Pons (tissue), 1 donor: ENCODE measurements around the gene NABP2.
"Not testable (repeated sequence)": the region's sequence is repeated elsewhere in the genome, so short reads cannot be mapped to it uniquely, and the experiment has no call there.

Experiments
- DNase-seq: peaks from one replicate; pipeline ENCODE4 v3.0.0-alpha.2; 2016; ENCODE audit warnings: low spot score

Gene NABP2

DNA sequence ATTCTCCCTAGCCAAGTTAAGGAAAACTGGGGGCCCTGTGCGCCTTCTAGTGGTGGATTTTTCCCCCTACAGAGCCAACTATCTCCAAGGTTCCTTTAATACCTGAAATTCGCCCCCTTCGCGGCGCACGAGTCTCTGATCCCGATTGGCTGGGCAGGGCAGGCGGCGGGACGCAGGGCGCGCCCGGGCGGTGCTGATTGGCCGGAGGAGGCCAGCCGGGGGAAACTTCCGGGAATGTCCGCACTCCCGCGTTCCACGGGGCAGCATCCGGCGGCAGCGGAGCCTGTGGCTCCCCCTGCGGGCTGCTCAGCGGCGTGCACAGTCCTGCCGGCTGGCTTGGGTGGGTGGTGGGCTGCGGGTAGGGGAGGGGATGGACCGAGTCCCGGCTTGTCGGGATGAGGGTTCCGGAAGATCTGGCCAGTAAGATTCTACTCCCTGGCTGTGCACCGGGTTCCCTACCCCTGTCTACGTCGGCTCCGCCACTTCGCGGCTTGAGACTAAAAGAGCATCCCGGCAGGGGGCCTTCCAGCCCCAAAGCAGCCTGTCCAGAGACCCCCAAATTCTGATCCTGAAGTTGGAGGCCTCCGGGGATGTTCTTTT lies at the start of gene NABP2:
NABP2 (plus strand) TSS at position 241 of the 600 bp plus-strand sequence. CDS start 515 bp downstream, outside the sequence.
- DNase-seq = peak; percentile 96

DNA sequence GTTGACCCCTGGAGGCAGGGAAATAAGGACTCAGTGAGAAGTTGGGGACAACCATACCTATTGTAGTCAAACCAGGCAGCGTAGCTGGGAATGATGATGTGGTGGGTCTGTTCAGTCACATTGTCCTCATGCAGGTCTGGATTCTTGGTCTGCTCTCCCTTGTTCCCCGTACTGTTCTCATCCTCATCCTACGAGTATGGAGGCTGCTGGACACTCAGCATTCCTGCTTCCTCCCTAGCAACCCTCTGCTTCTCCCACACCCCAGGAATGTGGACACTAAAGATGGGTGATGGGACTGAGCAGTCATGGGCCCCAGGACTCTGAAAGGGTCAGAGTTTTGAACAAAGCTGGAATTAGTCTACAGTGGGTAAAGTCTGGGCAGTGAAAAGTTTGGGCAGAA lies 45.8 kb upstream of the NABP2 start:
- no peak for DNase-seq

- DNase-seq = no peak
Observed at GRCh38 chr12:56186957-56187356, 37.2 kb upstream of the NABP2 start.

DNA sequence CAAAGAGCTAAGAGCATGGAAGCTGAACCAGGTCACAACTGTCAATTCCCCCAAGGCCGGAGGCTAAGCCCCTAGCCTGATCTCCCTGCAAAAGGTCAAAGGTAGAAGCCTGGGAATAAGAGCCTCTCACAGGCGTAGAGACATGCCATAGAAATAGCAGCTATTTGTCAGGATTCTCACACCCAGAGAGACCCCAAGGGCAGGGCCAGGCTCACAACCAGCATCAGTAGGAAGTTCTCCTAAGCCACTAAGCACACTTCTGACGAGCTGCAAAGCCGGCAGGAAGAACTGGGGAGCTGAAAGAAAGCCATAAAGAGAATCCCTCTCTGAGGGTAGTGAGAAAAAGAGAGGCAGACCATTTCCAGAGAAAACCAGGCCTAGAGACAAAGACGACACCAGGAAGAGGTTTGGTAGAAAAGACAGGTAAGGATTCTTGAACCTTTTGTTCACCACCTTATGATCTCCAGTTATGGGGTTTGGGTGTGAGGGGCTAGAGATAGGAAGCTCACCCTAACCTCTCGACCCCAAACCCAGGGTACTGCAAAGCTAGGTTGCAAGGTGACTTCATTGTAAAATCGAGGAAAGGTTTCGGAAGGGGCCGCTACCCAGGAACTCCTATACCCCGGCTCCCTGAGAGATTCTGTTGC lies 35.9 kb upstream of the NABP2 start:
- DNase-seq = no peak

DNA sequence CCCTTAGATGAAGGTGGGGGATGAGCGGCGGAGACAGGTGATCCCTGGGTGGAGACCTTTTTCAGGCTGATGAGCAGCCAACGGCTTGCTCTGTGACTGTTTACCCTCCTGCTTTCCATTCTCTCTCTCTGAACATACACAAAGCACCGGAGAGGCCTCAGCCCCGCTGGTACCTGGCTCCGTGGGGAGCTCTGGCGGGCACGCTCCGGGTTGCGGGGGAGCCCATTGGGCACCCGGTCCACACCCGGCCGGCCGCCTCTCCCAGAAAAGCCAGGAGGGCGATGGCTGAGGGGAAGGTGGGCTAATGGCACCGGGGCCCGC lies 35.4 kb upstream of the NABP2 start:
- DNase-seq = no peak

GRCh38 chr12:56189099-56189917 lies 34.8 kb upstream of the NABP2 start, which contains the start of gene SMARCC2:
Gene SMARCC2, minus strand, starts transcription at chr12:56189483. Its CDS starts 22 bp downstream, at chr12:56189461.
- DNase-seq = peak; percentile 78

DNA sequence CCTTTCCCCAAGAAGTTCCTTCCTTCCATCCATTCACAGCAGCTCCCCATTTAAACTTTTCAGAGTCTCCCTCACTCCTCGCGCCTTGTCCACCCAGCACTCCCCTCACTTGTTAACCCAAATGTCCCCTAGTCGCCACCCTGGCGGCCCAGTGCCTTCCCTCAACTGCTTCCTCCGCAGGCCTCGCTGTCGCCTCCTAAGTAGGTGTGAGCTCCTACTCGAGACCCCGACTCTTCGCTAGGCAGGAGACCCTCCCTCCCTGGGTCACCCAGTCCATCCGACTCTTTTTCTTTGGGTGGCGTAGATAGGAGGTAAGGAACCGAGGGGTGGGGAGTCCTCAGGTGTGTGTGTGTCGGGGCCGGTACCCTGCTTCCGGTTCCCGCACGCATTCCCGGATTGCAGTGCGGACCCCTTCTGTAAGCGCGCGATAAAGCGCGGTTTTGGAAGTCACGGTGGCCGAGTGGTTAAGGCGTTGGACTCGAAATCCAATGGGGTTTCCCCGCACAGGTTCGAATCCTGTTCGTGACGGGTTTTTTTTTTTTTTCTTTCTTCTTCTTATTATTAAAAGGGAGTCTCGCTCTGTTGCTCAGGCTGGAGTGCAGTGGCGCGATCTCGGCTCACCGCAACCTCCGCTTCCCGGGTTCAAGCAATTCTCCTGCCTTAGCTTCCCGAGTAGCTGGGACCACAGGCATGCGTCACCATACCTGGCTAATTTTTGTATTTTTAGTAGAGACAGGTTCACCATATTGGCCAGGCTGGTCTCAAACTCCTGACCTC lies 34.0 kb upstream of the NABP2 start:
- peak; percentile 80 for DNase-seq

GRCh38 chr12:56190695-56191155 lies 33.4 kb upstream of the NABP2 start:
- peak; percentile 16 for DNase-seq

DNA sequence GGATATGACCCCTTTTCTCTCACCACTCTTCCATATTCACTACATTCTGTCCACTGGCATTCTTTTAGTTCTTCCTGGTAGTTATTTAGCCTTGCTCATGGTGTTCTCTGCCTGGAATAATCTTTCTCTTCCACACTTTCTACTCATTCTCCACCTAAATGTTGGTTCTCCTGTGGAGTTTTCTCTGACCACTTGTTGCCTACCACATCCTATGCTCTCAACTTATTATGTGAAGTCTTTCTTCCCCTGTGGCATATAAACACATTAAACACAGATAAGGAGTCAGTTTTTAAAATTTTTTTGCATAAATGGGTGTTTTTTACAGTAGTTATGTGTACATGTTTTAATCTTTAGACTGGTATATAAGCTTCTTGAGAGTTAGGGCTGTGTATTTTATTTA lies 31.6 kb upstream of the NABP2 start:
- no peak for DNase-seq

DNA sequence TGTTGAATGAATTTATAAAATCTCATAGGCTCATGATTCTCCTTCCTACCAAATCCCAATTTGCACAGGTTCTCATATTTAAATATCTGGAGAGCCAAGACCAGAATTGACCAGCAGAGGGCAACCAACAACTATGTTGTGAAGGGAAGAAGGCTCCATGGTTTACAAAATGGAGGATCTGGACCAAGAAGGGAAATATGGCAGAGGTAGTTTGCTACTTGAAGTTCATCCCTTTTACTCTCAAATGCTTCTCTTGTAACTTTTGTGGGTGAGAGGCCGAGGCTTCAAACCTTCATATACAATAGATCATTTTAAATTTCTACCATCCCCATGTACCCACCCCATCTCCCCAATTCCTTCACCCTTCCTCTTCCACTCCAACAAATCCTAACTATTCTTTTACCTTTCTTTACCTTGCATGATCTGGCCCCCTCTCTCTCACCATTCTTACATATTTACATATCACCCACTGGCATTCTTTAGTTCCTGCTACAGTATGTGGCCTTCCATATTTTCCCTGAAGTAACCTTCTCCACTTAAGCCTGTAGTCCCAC lies 31.0 kb upstream of the NABP2 start:
- peak; percentile 94 for DNase-seq

DNA sequence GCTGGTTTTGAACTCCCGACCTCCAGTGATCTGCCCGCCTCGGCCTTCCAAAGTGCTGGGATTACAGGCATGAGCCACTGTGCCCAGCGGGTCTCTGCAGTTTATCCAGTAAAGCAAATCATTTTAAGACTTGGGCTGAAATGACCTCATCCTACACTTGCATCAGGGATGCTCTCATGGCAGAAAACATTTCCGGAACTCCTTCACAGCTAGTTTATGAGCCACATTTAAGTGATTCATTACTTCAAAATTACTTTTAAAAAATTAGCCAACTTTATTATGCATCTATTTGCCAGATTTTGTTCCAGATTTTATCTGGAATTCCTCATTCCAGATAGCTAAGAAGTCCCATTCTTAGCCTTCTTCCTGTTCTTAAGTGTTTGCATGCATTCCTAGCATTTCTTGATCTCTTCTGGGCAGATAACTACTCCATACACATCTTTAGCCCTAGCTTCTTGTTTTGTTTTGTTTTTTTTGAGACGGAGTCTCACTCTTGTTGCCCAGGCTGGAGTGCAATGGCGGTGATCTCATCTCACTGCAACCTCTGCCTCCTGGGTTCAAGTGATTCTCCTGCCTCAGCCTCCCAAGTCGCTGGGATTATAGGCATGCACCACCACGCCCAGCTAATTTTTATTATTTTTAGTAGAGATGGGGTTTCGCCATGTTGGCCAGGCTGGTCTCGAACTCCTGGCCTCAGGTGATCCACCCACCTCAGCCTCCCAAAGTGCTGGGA lies 27.2 kb upstream of the NABP2 start:
- DNase-seq = not testable (repeated sequence)

DNA sequence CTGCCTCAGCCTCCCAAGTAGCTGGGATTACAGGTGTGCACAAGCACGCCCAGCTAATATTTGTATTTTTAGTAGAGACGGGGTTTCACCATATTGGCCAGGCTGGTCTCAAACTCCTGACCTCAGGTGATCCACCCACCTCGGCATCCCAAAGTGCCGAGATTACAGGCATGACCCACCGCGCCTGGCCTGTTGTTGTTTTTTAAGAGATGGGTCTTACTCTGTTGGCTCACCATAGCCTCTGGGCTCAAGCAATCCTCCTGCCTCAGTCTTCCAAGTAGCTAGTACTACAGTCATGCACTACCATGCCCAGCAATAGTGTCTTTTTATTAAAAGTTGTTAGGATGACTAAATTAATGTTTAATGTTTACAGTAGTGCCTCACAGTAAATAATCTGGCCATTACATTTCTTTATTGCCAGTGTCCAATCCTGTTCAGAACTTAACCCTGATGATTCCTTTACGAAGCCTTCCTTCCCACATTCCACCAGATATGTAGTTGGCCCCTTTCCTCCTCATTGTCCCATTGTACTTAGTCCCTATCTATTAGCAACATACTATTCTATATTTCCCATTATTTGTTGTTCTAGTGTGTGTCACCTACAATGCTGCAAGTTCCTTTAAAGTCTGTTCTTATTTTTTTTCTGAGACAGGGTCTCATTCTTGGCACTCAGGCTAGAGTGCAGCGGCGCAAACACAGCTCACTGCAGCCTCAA lies 26.1 kb upstream of the NABP2 start:
- no peak for DNase-seq

GRCh38 chr12:56198836-56199235 lies 25.3 kb upstream of the NABP2 start:
- DNase-seq = no peak

DNA sequence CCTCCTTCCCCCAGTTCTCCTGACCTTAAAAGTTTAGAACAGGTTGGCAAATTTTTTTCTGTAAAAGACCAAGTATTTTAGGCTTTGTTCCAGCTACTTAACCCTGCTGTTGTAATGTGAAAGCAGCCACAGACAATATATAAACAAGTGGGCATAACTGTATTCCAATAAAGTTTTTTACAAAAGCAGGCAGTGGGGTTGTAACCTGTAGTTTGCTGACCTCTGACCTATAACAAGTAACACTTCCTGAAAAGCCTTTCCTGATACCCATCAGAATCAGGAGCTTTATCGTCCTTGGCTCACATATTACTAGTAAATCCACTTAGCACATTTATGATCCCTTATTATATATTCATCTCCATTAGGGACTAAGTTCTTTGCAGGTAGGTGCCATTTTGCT lies 21.8 kb upstream of the NABP2 start:
- DNase-seq = no peak

DNA sequence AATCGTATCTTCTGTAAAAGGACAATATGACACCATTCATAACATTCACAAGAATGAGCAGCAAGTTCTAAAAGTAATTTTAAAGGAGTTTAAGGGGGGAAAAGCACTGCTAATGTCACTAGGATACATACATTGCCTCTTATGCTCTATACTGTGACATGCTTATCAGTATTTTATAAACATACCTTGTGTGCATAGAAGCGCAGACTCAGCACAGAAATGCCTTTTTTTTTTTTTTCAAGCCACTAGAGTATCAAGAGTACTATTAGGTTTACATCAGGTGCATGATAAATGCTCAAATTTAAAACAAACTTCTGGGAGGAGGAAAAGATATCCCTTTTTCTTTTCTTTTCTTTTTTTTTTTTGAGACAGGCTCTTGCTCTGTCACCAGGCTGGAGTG lies 21.3 kb upstream of the NABP2 start:
- no peak for DNase-seq

GRCh38 chr12:56204275-56204674 lies 19.9 kb upstream of the NABP2 start:
- no peak for DNase-seq

DNA sequence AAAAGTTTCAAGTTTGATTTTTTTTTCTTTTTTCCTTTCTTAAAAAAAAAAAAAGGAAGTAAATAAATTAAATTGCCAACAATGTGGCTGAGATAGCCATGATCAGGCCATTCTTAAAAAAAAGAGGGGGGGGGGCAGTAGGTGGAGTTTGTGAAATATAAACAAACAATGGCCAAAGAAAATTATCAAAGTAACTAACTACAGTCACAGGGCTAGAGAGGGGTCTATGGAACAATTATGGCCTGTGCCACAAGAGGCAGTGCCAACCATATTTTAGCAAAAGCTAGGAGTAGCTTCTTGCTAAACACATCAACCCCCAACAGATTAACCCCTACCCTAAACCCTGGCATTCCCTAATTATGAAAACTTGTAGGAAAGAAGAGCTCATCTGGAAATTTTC lies 18.7 kb upstream of the NABP2 start:
- DNase-seq = no peak

DNA sequence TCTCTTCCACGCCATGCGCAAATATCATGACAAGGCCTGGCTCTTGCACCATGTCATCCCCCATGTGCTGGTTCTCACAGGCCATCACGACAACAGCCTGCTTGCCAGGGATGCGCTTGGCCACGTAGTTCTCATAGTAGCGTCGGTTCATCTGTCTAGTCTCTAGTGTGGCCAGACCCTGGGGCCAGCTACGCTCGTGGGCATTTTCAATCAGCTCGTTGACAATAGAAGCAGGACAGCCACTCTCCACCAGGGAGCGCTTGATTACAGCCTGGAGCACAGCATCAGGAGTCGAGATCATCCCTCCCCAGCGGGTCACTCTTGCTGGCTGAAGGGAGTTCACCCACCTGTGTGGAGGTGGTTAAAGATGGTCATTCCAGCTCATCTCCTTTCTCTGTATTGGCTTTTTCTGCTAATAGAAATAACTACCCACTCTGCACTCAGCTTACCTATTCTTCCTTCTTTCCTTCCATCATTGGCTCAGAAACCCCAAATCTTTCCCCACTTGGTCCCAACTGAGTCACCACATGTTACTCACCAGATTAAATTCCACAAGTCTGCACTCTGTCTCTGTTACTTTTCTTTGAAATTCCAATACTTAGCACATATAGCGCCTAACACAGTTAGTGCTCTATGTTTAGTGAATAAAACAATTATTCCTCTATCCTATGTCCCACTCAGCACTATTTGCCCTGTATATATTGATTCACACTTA lies 17.5 kb upstream of the NABP2 start:
- peak; percentile 42 for DNase-seq

GRCh38 chr12:56208006-56208405 lies 16.1 kb upstream of the NABP2 start:
- DNase-seq = no peak

DNA sequence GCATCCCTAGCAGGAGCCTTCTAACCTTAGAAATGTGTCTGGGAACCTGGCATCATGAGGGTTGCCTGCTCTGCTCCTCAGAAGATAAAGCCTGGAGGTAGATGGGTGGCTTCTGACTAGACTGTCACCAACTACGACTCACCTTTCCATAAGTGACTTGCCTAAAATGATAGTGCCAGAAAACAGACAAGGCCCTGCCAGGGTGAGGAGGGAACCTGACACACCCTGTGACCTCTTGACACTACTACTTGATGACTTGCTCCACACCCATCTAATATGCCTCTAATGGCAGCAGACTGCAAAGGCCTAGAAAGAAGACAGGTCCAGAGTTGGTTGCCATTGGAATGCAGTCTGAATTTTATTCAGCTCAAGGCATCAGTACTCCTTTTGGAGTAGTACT lies 11.8 kb upstream of the NABP2 start:
- no peak for DNase-seq
